Neural progenitor cell (in vitro differentiated cells): Measurements from ENCODE around the gene ITGB5.

Source experiments
- CTCF ChIP-seq: fragments of 200-600 bp; sonication (generic); IDR thresholded peaks from 2 replicates; pipeline ENCODE4 v1.5.1; 2017; ENCODE audit warnings: antibody characterized with exemption, mild to moderate bottlenecking
- EZH2 ChIP-seq: fragments of 200-600 bp; sonication (generic); IDR thresholded peaks from 2 replicates; pipeline ENCODE4 v1.6.1; 2017; ENCODE audit warnings: antibody characterized with exemption, mild to moderate bottlenecking, moderate library complexity
- EZH2phosphoT487 ChIP-seq: fragments of 200-600 bp; sonication (generic); IDR thresholded peaks from 2 replicates; pipeline ENCODE4 v1.6.1; 2017; ENCODE audit warnings: antibody characterized with exemption

DNA sequence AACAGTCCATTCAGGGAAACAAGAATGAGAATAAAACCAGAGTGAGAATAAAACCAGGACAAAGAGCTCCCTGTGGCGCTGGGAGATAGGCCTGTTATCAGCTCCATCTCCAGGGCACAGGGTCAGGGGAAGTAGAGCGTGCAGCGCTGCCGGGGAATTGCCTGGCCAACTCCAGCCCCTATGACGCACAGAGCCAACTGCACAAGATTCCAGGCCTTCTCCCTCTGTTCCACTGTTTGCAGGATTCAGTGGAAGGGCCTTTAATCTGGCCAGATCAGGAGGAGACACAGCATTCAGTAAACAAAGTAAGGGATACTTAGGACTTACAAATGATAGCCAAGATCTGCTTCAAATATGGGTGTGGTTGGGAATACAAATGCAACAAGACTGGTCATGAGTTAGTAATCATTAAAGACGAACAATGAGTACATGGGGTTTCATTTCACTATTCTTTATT is 49.4 kb downstream of the ITGB5 start:
- TF ChIP-seq CTCF (no peak), EZH2 (no peak), EZH2phosphoT487 (no peak)
